ENCODE measurements around the gene NAPEPLD. TPM values are rescaled to one million over a fixed set of nuclear protein-coding genes. Genes with fewer than 3 reads are reported as not detected.

Gene NAPEPLD
- total RNA-seq, 2 experiments from 2014 or later = 13.5 to 15.4 TPM

GRCh38 chr7:103142494-103142893 lies 6.4 kb downstream of the NAPEPLD start:
- no peak overlapping the region for H3K27ac ChIP-seq (ENCODE audit: low read depth, low read length, poor library complexity, severe bottlenecking)
- H2AFZ ChIP-seq (ENCODE audit: low read length) = no peak overlapping the region
- ChIA-PET CTCF (ENCODE audit: unreplicated experiment) (no interaction called here), POLR2A (no interaction called here)
- H3K36me3 ChIP-seq (ENCODE audit: insufficient read depth, low read length) = no peaks in the 10 kb centered on the region
- intact Hi-C loops (cut with micrococcal nuclease; ENCODE audit: unreplicated experiment) = no loop called here
- H3K4me3 ChIP-seq (ENCODE audit: low read depth, low read length, poor library complexity, severe bottlenecking) = no peak overlapping the region
- H3K4me1 ChIP-seq (ENCODE audit: insufficient read depth, low read length, poor library complexity, severe bottlenecking) = peaks cover 10% of the 10 kb centered on the region
- BruUV-seq (replicated peaks) = no TSS peak
- no peaks in the 10 kb centered on the region; the same call in 1 of the 2 replicates for H4K20me1 ChIP-seq (ENCODE audit: insufficient read depth, low read length)
- no peak for TF ChIP-seq EZH2phosphoT487 (IDR thresholded peaks at IDR 0.05; ENCODE audit: borderline replicate concordance, low read depth, low read length)
- no peak for TF ChIP-seq CTCF (conservative IDR thresholded peaks at IDR 0.05; ENCODE audit: low read length)
- H3K4me2 ChIP-seq (ENCODE audit: low read length) = no peak overlapping the region
- DNase-seq (ENCODE audit: low spot score) = no peak
- H3K9me2 ChIP-seq (ENCODE audit: insufficient read depth, low read length) = no peaks in the 10 kb centered on the region
- peaks cover 12% of the 10 kb centered on the region; the same call in 1 of the 2 replicates for H3K79me2 ChIP-seq (ENCODE audit: insufficient read depth, low read depth, low read length)
- H3K9me3 ChIP-seq (ENCODE audit: low read length) = no peaks in the 10 kb centered on the region

GRCh38 chr7:103141753-103142404 lies 7.0 kb downstream of the NAPEPLD start:
- TF ChIP-seq EZH2phosphoT487 (IDR thresholded peaks at IDR 0.05; ENCODE audit: borderline replicate concordance, low read depth, low read length) (no peak), CTCF (conservative IDR thresholded peaks at IDR 0.05; ENCODE audit: low read length) (no peak)
- no TSS peak for BruUV-seq (replicated peaks)

DNA sequence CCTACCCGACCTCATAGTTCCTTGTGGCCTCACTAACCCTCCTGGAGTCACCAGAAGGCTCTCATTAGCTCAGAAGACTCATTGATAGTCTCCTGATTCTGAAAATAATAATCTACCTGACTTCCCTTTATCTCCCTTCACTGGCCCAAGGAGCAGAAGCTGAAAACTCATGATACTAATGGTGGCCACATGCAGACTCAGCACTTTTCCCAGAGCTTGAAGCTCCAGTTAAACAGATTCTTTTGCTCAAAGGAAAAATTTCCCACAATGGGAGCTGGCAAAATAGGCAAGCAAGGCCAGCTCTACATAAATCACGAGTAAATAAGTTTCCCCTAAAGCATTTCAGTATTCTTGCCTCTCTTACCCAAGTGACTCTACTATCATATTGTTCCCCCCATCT lies 8.2 kb downstream of the NAPEPLD start:
- TF ChIP-seq CTCF (conservative IDR thresholded peaks at IDR 0.05; ENCODE audit: low read length) = no peak
- TF ChIP-seq EZH2phosphoT487 (IDR thresholded peaks at IDR 0.05; ENCODE audit: borderline replicate concordance, low read depth, low read length) = no peak
- no peak overlapping the region for H2AFZ ChIP-seq (ENCODE audit: low read length)
- POLR2A ChIA-PET = interaction anchor here (1.6 kb wide), 1 partner anchor 10 kb away, joined by 4 read pairs; no protein-coding TSS in a partner anchor
- no peaks in the 10 kb centered on the region for H3K4me1 ChIP-seq (ENCODE audit: insufficient read depth, low read length, poor library complexity, severe bottlenecking)
- intact Hi-C loops (cut with micrococcal nuclease; ENCODE audit: unreplicated experiment) = no loop called here
- no peak overlapping the region for H3K4me2 ChIP-seq (ENCODE audit: low read length)
- no peaks in the 10 kb centered on the region; the same call in 1 of the 2 replicates for H4K20me1 ChIP-seq (ENCODE audit: insufficient read depth, low read length)
- H3K79me2 ChIP-seq (ENCODE audit: insufficient read depth, low read depth, low read length) = no peaks in the 10 kb centered on the region
- H3K9me2 ChIP-seq (ENCODE audit: insufficient read depth, low read length) = no peaks in the 10 kb centered on the region
- CTCF ChIA-PET (ENCODE audit: unreplicated experiment) = no interaction called here
- BruUV-seq (replicated peaks) = no TSS peak
- no peak for DNase-seq (ENCODE audit: low spot score)
- no peaks in the 10 kb centered on the region for H3K9me3 ChIP-seq (ENCODE audit: low read length)
- H3K27ac ChIP-seq (ENCODE audit: low read depth, low read length, poor library complexity, severe bottlenecking) = no peak overlapping the region
- H3K4me3 ChIP-seq (ENCODE audit: low read depth, low read length, poor library complexity, severe bottlenecking) = no peak overlapping the region
- H3K36me3 ChIP-seq (ENCODE audit: insufficient read depth, low read length) = no peaks in the 10 kb centered on the region

More at GRCh38 chr7:103141753-103142404, 7.0 kb downstream of the NAPEPLD start:
- Histone ChIP-seq H3K9me2 (ENCODE audit: insufficient read depth, low read length) (no peaks in the 10 kb centered on the region), H2AFZ (ENCODE audit: low read length) (no peak overlapping the region), H4K20me1 (ENCODE audit: insufficient read depth, low read length) (no peaks in the 10 kb centered on the region; the same call in 1 of the 2 replicates), H3K4me1 (ENCODE audit: insufficient read depth, low read length, poor library complexity, severe bottlenecking) (peaks cover 4% of the 10 kb centered on the region), H3K36me3 (ENCODE audit: insufficient read depth, low read length) (no peaks in the 10 kb centered on the region), H3K79me2 (ENCODE audit: insufficient read depth, low read depth, low read length) (peaks cover 6% of the 10 kb centered on the region; the same call in 1 of the 2 replicates), H3K4me3 (ENCODE audit: low read depth, low read length, poor library complexity, severe bottlenecking) (no peak overlapping the region), H3K4me2 (ENCODE audit: low read length) (no peak overlapping the region), H3K27ac (ENCODE audit: low read depth, low read length, poor library complexity, severe bottlenecking) (no peak overlapping the region), H3K9me3 (ENCODE audit: low read length) (no peaks in the 10 kb centered on the region)
- intact Hi-C loops (cut with micrococcal nuclease; ENCODE audit: unreplicated experiment) = no loop called here
- ChIA-PET CTCF (ENCODE audit: unreplicated experiment) (no interaction called here), POLR2A (interaction anchor here (1.6 kb wide), 1 partner anchor 12 kb away, joined by 4 read pairs; no protein-coding TSS in a partner anchor)
- no peak for DNase-seq (ENCODE audit: low spot score)

Measured in OCI-LY7 (cell line).